DND-41 (cell line): Measurements from ENCODE around the gene FXYD7.

ENCODE experiments used
- ATAC-seq: fragments of 200-7000 bp; cut with Tn5 transposase; 3 replicates; pipeline ENCODE4 v1.9.1; 2021; ENCODE audit warnings: low read depth; ENCODE audit not compliant: insufficient read depth
- DNase-seq: peaks from one replicate; pipeline ENCODE4 v3.0.0-alpha.2; 2020
- H2AFZ ChIP-seq: 2 replicates; pipeline ENCODE4 v1.6.0; 2012; ENCODE audit warnings: low read depth, low read length
- H3K27ac ChIP-seq: 2 replicates; pipeline ENCODE4 v1.5.1; 2012; ENCODE audit warnings: low read length, inconsistent platforms
- H3K27me3 ChIP-seq: fragments of 200-600 bp; sonication (generic); 2 replicates; pipeline ENCODE4 v1.6.0; 2012; ENCODE audit warnings: low read length, mild to moderate bottlenecking, inconsistent platforms; ENCODE audit not compliant: insufficient read depth, poor library complexity
- H3K36me3 ChIP-seq: 2 replicates; pipeline ENCODE4 v1.5.1; 2012; ENCODE audit warnings: low read length, inconsistent platforms; ENCODE audit not compliant: insufficient read depth
- H3K4me1 ChIP-seq: 2 replicates; pipeline ENCODE4 v1.5.1; 2012; ENCODE audit warnings: mild to moderate bottlenecking, low read length; ENCODE audit not compliant: insufficient read depth
- H3K4me2 ChIP-seq: 2 replicates; pipeline ENCODE4 v1.6.0; 2012; ENCODE audit warnings: mild to moderate bottlenecking, moderate library complexity, low read length, inconsistent platforms; ENCODE audit not compliant: insufficient read depth
- H3K4me3 ChIP-seq, 2 experiments: fragments of 200-600 bp in 1 of 2; shearing (Covaris generic) in 1 of 2; 2 replicates each; pipeline ENCODE4 v1.5.1; 2012 to 2016; ENCODE audit warnings: inconsistent platforms in 2 of 2, low read length in 2 of 2, mild to moderate bottlenecking in 2 of 2, low read depth in 1 of 2, moderate library complexity in 1 of 2
- H3K79me2 ChIP-seq: 2 replicates; pipeline ENCODE4 v1.6.0; 2012; ENCODE audit warnings: low read length, inconsistent platforms; ENCODE audit not compliant: insufficient read depth
- H3K9ac ChIP-seq: 2 replicates; pipeline ENCODE4 v1.6.0; 2012; ENCODE audit warnings: low read depth, mild to moderate bottlenecking, inconsistent platforms, low read length, moderate library complexity
- H3K9me3 ChIP-seq: 2 replicates; pipeline ENCODE4 v1.5.1; 2012; ENCODE audit warnings: low read length, moderate library complexity, mild to moderate bottlenecking, inconsistent platforms; ENCODE audit not compliant: insufficient read depth, severe bottlenecking
- H4K20me1 ChIP-seq: 2 replicates; pipeline ENCODE4 v1.6.0; 2012; ENCODE audit warnings: low read length; ENCODE audit not compliant: insufficient read depth
- EZH2 ChIP-seq: IDR thresholded peaks from 3 replicates; pipeline ENCODE4 v1.6.1; 2012; ENCODE audit warnings: borderline replicate concordance, low read depth, mild to moderate bottlenecking, moderate library complexity, low read length, inconsistent platforms; ENCODE audit not compliant: severe bottlenecking
- TF ChIP-seq, protein P1 (sequence below): IDR thresholded peaks from 2 replicates; pipeline ENCODE4 v1.5.1; 2012; ENCODE audit warnings: borderline replicate concordance, low read length, moderate library complexity, mild to moderate bottlenecking; ENCODE audit not compliant: poor library complexity, severe bottlenecking; ENCODE audit errors: extremely low read depth

Gene FXYD7

GRCh38 chr19:35141837-35142605, 1.0 kb upstream of the FXYD7 start:
- no peaks in the 10 kb centered on the region for H3K36me3 ChIP-seq
- TF ChIP-seq, protein P1, sequence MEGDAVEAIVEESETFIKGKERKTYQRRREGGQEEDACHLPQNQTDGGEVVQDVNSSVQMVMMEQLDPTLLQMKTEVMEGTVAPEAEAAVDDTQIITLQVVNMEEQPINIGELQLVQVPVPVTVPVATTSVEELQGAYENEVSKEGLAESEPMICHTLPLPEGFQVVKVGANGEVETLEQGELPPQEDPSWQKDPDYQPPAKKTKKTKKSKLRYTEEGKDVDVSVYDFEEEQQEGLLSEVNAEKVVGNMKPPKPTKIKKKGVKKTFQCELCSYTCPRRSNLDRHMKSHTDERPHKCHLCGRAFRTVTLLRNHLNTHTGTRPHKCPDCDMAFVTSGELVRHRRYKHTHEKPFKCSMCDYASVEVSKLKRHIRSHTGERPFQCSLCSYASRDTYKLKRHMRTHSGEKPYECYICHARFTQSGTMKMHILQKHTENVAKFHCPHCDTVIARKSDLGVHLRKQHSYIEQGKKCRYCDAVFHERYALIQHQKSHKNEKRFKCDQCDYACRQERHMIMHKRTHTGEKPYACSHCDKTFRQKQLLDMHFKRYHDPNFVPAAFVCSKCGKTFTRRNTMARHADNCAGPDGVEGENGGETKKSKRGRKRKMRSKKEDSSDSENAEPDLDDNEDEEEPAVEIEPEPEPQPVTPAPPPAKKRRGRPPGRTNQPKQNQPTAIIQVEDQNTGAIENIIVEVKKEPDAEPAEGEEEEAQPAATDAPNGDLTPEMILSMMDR: no peak
- no peak for TF ChIP-seq EZH2
- ATAC-seq (no peak), DNase-seq (no peak)
- no peak overlapping the region for H3K27ac ChIP-seq
- peaks cover 9% of the 10 kb centered on the region; the same call in 1 of the 2 replicates for H4K20me1 ChIP-seq
- H3K9me3 ChIP-seq: no peaks in the 10 kb centered on the region
- no peaks in the 10 kb centered on the region for H3K79me2 ChIP-seq
- no peak overlapping the region for H3K9ac ChIP-seq
- H3K4me3 ChIP-seq: no peak overlapping the region
- peaks cover 11% of the 10 kb centered on the region for H3K4me1 ChIP-seq
- H3K27me3 ChIP-seq: peaks cover 3% of the 10 kb centered on the region
- no peak overlapping the region for H2AFZ ChIP-seq
- H3K4me2 ChIP-seq: no peak overlapping the region

DNA sequence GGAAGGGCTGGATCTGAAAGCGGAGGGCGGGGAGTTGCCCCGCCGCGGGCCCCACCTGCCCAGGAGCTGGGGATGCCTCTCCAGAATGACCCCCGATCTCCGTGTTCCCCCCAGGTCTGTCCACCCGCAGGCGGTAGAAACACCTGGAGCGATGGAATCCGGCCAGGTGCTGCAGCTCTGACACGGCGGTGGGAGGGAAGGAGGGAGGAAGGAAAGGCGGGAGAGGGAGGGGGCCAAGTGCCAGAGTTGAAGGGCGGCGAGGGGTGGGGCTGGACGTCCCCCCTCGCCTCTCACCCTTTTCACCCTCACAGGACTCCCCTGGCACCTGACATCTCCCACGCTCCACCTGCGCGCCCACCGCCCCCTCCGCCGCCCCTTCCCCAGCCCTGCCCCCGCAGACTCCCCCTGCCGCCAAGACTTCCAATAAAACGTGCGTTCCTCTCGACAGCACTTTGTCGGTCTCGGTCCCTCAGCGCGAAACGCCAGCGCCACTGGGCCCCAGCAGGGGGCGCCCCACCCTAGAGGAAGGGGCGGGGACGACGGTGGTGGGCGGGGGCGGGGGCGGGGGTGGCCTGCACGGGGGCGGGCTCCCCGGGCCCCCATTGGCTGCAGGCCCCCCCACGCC, 337 bp upstream of the FXYD7 start:
- Histone ChIP-seq H3K79me2 (no peaks in the 10 kb centered on the region), H3K27me3 (peaks cover 3% of the 10 kb centered on the region), H3K9ac (no peak overlapping the region), H4K20me1 (peaks cover 9% of the 10 kb centered on the region; the same call in 1 of the 2 replicates), H3K27ac (no peak overlapping the region), H3K4me3 (no peak overlapping the region), H3K4me2 (no peak overlapping the region), H3K36me3 (no peaks in the 10 kb centered on the region), H3K9me3 (no peaks in the 10 kb centered on the region), H3K4me1 (peaks cover 11% of the 10 kb centered on the region), H2AFZ (no peak overlapping the region)
- peak; percentile 51 for DNase-seq
- no peak for TF ChIP-seq EZH2
- TF ChIP-seq, protein P1: peak; percentile 53
- ATAC-seq: no peak

DNA sequence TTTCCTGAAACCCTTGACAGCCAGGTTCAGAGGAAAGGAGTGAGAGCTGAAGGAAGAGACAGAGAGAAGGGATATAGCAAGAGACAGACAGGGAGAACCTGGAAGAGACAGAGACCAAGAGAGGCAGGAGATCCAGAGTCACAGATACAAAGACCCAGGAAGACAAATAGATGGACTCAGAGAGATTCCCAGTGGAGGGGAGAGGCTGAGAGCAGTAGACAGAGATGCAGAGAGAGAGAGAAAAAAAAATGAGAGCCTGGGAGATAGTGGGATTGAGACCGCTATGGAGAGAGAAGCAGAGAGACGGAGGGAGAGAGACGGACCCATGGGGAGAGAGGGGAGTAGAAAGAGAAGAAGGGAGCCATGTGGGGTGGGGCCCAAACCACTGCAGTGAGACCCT, 763 bp downstream of the FXYD7 start:
- Histone ChIP-seq H4K20me1 (peaks cover 9% of the 10 kb centered on the region; the same call in 1 of the 2 replicates), H3K4me3 (no peak overlapping the region), H3K27me3 (peaks cover 3% of the 10 kb centered on the region), H3K4me2 (no peak overlapping the region), H2AFZ (no peak overlapping the region), H3K4me1 (peaks cover 11% of the 10 kb centered on the region), H3K9ac (no peak overlapping the region), H3K36me3 (no peaks in the 10 kb centered on the region), H3K9me3 (no peaks in the 10 kb centered on the region), H3K79me2 (no peaks in the 10 kb centered on the region), H3K27ac (no peak overlapping the region)
- DNase-seq (no peak), ATAC-seq (no peak)
- TF ChIP-seq, protein P1: no peak
- no peak for TF ChIP-seq EZH2

GRCh38 chr19:35144259-35144599, 1.2 kb downstream of the FXYD7 start:
- Histone ChIP-seq H3K27ac (no peak overlapping the region), H3K9ac (no peak overlapping the region), H3K9me3 (no peaks in the 10 kb centered on the region), H2AFZ (no peak overlapping the region), H3K79me2 (no peaks in the 10 kb centered on the region), H3K4me2 (no peak overlapping the region), H3K27me3 (peaks cover 3% of the 10 kb centered on the region), H3K4me1 (peaks cover 11% of the 10 kb centered on the region), H4K20me1 (peaks cover 9% of the 10 kb centered on the region; the same call in 1 of the 2 replicates), H3K36me3 (no peaks in the 10 kb centered on the region), H3K4me3 (no peak overlapping the region)
- ATAC-seq (no peak), DNase-seq (no peak)
- TF ChIP-seq, protein P1: no peak
- no peak for TF ChIP-seq EZH2
